HG03432 (cell line): ENCODE results near the gene GPATCH8.

ENCODE experiments used
- ATAC-seq: cut with Tn5 transposase; IDR thresholded peaks from one replicate; pipeline ENCODE4 v1.9.1; 2021; ENCODE audit warnings: mild to moderate bottlenecking, moderate library complexity; ENCODE audit not compliant: unreplicated experiment

GPATCH8 gene

DNA sequence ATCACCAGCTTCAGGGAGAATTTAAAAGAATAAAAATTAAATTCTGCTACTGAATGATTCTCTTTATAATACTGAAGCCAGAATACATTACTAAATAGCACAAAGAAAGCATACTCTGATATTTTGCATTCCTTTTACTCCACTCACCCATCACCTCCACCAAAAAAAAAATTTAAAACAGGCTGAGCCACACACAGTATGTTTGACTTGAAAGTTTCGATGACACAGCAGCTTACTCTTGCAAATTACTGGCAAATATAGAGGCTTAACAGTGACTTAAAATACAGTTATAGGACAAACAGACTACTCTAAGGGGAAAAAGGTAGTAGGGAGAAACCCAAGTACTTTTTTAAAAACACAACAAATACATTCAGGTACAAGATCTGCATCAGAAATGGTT lies 39.2 kb downstream of the GPATCH8 start:
- ATAC-seq, result no peak

- no peak for ATAC-seq
Measured at GRCh38 chr17:44451832-44452231, 51.4 kb downstream of the GPATCH8 start.

DNA sequence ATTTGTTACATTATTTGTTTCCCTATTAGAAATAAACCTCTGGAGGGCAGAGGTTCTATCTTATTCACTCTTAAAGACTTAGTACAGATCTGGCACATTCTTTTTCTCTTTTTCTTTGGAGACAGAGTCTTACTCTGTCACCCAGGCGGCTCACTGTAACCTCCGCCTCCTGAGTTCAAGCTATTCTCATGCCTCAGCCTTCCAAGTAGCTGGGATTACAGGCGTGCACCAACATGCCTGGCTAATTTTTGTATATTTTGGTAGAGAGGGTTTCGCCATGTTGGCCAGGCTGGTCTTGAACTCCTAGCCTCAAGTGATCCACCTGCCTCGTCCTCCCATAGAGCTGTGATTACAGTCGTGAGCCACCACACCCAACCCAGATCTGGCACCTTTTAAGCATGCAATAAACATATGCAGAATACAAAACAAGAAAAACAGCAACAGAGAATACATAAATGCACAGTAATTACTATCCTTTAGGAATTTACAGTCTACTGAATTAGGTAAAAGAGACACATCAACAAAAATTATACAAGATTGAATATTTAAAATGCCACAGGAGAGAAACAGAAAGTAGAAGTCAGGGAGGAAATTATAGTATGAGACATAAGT lies 52.1 kb downstream of the GPATCH8 start:
- no peak for ATAC-seq

DNA sequence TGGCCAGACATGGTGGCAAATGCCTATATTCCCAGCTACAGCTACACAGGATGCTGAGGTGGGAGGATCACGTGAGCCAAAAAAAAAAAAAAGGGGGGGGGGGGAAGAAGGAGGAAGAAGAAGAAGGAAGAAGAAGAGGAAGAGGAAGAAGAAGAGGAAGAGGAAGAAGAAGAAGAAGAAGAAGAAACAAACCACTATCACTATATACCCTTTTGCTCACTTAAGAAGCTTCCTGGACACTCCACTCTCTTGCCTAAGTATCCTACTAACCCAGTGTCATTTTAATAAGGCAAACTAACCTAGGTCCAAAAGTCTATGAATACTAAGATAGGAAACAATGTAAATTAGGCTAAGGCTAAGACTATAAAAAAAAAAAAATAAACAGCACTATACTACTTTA lies 54.8 kb downstream of the GPATCH8 start:
- ATAC-seq, result no peak

DNA sequence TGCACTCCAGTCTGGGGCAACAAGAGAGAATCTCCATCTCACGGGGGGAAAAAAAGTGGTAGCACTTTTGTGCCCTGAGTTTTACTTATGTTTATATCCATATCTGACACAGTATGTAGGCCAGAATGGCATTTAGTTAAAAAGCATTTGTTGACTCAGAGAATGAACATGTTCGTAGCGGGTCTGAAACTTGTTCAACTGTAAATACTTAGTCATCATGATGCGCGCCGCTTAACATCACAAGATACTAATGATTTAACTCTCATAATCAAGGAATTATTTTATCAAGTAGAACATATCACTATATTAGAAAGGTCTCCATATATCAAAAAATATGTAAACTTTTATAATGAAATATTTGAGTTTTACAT lies 58.5 kb downstream of the GPATCH8 start:
- no peak for ATAC-seq

DNA sequence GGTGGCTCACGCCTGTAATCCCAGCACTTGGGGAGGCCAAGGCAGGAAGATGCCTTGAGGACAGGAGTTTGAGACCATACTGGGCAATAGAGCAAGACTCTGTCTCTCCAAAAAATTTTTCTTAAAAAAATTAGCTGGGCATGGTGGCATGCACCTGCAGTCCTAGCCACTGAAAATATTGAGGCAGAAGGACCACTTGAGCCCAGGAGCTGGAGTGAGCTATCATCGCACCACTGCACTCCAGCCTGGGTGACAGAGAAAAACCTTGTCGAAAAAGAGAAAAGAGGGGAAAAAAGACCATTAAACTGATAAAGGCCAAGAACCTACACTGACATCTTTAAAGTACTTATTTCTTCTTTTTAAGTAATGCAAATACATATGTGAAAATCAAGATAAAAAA lies 60.4 kb downstream of the GPATCH8 start:
- ATAC-seq, result no peak

- ATAC-seq, result no peak
Measured at GRCh38 chr17:44439168-44439567, 64.0 kb downstream of the GPATCH8 start.

GRCh38 chr17:44438636-44439035 lies 64.6 kb downstream of the GPATCH8 start:
- ATAC-seq, result no peak

DNA sequence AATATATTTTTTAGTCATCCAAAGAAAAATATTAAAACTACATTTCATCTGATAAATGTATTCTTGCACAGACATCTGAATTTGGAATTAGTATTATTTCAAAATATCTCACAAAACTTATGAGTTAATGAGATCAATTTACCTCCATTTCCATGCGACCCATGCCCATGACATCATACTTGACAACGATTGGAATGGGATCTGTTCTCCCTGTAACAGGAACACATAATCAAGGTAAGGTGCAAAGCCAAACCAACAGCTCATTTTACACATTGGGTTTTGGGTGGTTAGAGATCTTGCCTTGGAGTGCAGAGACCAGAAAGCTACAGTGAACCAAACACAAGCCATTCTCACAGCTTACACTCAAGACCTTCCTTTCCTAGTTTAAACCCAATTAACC lies 66.9 kb downstream of the GPATCH8 start:
- no peak for ATAC-seq

DNA sequence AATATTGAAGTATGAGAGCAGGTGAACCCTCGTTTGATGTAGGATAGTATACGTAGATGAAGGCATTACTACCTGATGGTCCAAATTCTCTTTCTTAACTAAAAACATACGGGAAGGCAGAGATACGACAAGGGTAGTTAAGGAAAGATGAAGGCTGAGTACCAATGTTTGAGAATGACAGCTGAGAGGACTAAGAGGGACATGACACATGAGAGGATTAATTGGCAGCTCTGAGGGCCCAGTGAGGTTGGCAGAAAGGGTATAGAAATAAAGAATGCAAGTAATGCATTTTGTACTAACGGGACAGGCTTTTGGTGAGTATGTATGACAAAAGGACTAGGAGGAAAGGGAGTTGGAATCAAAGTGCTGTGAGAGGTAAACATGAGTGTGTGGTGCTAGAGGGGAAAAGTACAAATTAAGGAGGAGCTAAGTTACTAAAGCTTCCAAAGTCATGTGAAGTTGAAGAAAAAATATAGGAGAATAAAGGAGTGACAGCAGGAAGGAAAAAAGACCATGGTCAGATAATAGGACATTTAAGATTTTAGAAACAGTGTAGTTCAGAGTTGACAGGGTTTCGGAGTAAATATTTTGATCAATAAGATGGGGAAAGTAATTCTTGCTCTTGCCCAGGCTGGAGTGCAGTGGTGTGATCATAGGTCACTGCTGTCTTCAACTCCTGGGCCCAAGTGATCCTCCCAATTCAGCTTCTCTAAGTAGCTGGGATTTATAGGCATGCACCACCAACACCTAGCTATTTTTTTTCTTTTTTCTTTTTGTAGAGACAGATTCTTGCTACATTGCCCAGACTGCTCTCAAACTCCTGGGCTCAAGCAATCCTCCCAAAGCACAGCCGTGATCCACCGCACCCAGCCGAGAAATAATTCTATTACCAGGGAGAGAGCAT lies 70.7 kb downstream of the GPATCH8 start:
- no peak for ATAC-seq

DNA sequence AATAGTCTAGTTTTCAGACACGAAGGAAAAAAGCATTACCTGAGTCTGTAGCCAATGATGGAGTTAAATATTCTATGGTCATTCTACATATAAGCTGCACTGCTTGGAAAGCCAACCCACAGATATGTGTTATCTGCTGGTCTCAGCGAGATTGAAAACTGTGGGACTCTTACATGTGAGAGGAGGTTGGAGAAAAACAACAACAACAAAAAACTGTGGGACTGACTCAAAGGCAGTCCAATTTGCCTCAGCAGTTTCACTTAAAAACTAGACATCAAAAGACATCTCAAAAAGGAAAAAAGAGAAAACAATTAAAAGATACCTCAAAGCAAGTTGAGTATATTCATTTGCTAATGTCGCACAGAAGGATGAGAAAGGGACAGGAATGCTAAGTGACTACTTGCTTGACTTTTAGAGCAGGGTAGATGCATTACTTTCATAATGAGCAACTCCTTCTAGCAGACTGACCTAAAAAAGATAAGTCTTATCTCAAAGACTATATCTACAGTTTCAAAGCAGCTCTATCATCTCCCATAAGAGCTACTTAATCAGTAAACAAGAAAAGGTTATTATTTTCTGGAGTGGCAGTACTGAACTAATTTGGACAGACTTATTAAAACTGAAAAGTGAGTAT lies 78.3 kb downstream of the GPATCH8 start:
- no peak for ATAC-seq

GRCh38 chr17:44417553-44417952 lies 85.7 kb downstream of the GPATCH8 start:
- no peak for ATAC-seq

DNA sequence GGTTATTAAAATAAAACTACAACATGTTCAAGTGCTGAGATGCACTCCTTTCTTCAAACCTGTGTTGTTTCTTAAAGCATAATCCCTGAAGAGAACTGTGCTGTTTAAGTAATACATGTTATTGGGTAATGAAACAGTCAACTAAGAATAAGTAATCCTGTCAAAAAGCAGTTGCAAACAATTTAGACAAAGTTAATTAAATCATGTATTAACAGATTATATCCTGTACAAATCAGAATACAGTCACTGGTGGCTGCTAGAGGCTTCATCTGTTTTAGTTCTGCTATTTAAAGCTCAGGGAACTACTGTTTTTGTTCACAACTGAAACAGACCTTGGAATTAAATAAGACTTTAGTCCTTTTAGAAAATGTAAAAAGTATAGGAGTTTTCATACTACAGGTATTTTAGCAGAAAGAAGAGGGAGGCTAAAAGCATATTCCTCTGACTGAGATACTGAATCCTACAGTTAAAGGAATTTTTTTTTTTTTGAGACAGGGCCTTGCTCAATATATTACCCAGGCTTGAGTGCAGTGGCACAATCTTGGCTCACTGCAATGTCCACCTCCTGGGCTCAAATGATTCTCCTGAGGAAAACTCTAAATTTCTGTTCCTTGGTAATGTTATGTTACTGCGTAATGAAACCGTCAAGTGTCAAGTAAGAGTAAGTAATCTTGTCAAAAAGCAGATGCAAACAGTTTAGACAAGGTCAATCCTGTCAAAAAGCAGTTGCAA lies 86.5 kb downstream of the GPATCH8 start:
- ATAC-seq, result no peak

DNA sequence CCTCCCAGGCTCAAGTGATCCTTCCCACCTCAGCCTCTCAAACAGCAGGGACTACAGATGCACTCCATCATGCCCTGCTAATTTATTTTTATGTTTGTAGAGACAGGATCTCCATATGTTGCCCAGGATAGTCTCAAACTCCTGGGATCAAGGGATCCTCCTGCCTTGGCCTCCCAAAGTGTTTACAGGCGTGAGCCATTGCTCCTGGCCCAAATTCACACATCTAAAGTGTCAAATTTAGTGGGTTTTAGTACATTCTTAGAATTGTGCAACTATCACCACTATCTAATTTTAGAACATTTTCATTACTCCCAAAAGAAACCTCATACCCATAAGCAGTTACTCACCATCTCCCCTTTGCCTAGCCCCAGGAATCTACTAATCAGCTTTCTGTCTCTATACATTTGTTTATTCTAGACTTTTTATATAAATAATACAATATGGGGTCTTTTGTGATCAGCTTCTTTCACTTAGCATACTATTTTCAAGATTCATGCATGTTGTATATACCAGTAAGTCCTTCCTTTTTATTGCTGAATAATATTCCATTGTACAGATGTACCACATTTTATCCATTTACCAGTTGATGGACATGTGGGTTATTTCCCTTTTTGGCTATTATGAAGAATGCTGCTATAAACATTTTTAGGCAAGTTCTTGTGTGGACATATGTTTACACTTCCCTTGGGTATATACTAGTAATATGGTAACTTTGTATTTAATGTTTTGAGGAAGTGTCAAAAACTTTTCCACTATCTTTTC lies 88.6 kb downstream of the GPATCH8 start:
- ATAC-seq, result no peak

DNA sequence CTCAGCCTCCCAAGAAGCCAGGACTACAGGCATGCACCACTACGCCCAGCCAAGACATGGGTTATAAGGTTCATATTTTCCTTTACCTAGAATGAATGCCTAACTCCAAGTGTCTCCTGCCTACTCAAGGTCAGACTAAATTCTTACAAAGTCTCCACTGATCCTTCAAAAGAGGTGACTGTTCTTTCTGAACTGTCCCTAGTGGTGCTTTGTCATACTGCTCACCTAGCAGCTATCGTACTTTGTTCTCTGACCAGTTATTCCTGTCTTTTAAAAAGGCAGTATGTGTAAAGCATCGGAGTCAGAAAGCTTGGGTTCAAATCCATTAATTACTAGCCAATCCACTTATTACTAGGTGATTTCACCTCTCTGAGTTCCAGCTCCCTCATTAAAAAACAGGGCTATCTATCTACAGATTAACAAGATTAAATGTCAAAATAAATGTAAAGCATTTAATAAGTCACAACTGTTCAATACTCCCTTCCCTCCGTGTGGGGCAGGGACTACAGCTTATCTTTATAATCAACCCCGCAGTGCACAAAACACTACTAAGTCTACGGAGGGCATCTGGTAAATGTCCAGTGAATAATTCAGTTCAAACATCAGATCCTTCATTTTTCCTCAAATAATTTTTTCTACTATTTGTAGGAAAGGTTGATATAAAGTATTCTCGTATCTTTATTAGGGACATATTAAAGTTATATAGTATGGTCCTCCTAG lies 93.7 kb downstream of the GPATCH8 start:
- no peak for ATAC-seq

DNA sequence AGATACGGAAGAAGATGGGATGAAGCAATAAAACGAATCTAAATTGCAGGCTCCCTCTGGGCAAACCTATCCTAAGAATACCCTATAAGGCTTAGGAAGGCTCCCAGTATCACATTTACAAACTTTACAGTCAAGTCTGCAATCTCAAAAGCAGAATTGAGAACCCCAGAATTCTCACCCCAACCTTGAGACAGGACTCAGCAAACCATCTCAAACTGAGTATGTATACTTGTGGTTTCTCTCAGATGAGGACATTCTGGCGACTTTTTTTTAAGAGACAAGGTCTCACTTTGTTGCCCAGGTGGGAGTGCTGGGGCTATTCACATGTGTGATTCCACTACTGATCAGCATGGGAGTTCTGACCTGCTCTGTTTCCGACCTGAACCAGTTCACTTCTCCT lies 94.4 kb downstream of the GPATCH8 start:
- no peak for ATAC-seq

DNA sequence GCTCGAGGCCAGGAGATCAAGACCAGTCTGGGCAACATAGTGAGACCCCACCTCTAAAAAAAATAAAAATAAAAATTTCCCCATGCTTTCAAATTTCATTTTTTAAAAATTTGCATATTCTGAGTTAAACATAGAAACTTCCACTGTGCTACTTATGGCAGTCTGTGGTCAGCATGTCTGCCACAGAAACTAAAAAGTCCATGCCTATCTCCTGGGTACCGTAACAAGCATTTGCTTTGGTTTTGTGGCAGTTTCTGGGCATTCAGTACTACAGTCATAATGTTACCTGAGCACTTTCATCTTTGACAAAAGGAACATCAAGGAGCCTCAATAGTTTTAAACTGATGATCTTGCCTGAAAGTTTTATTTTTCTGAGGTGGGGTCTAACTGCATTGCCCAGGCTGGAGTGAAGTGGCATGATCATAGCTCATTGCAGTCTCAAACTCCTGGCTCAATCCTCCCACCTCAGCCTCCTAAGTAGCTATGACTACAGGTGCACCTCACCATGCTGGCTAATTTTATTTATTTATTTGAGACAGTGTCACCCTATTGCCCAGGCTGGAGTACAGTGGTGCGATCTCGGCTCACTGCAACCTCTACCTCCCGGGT lies 100.5 kb downstream of the GPATCH8 start:
- peak; percentile 60 for ATAC-seq

DNA sequence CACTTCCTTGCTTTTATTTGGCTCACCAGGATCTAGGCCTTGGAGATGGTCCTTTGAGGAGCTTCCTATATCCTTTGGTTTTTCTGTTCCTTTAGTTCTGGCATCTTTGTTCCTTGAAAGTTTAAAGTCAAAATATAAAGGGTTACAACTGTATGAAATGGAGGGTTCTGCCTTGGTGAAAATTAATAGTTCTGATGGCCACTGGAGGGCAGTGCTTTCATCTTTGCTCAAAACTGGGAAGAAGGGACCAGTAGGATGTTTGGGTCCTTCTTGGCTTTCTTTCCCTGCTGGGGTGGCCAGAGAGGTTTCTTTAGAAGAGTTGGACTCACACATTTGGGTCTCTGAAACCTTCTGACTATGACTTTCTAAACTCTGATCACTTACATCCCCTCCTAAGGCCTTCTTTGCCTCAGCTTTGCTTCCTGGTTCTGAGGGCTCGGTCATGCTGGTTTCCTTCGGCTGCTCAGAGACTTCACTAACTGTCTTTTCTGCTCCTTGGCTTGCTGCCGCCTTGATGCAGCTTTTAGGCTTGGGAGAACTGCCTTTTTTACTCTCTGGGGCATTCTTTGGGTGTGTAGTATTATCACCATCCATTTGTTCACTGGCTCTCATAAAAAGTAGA lies 102.9 kb downstream of the GPATCH8 start:
- ATAC-seq, result no peak
